ENCODE data around the gene ADPGK.
"Not testable (repeated sequence)": the region's sequence is repeated elsewhere in the genome, so short reads cannot be mapped to it uniquely, and the experiment has no call there.

Gene ADPGK

DNA sequence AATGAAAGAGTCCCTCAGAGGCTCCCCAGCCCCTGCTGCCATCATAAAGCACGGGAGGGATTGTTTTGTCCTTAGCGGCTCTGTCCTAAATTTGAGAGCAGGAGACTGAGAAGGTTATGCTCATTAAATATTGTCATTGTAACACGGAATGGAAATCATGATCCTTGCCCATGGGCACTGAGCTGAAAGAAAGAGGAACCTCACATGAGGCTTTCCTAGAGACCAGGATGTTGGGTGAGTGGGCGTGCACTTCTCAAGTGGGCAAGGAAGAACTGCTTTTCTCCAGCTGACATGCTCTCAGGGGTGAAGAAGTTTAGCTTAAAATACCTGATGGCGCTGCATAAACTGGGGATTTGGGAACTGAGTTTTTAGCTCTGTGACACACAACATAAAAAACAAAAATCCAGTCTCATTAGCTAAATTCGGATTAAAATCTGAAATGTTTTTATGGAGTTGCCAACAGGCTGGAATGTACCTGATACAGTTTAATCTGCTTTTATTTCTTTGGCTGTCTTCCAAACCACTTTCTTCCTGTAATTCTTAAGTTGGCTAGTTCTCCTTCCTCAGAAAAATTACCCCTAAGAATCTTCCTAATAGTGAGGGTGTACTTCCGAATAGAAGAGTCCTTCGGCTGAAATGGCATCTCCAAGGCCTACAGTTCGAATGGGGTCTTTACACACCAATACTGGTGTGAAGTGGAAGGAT is 31.7 kb downstream of the ADPGK start:
- DNase-seq (ENCODE audit: low read depth in 2 of 2), result no peak

GRCh38 chr15:72749700-72750099 is 33.9 kb downstream of the ADPGK start:
- no peak for DNase-seq (ENCODE audit: low read depth in 2 of 2)

DNA sequence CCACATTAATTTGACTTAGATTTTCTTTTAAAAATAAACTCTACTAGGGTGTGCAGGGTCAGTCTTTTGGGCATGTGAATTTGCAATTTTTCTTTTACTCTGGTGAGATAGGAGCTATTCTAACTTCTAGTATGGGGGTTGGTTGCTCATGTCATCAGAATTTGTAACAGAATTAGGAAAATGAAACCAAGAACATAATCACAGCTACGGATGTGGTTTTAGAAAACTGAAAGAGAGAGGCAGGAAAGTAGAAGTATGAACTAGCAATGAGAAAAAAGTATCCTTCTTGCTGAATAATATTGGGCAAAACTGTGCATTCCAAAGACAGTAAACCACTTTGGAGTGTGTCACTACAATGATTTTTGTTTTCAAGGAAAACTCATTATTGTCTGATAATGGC is 43.3 kb downstream of the ADPGK start:
- DNase-seq (ENCODE audit: low read depth in 2 of 2), result no peak

GRCh38 chr15:72737723-72738122 is 45.8 kb downstream of the ADPGK start:
- no peak for DNase-seq (ENCODE audit: low read depth in 2 of 2)

DNA sequence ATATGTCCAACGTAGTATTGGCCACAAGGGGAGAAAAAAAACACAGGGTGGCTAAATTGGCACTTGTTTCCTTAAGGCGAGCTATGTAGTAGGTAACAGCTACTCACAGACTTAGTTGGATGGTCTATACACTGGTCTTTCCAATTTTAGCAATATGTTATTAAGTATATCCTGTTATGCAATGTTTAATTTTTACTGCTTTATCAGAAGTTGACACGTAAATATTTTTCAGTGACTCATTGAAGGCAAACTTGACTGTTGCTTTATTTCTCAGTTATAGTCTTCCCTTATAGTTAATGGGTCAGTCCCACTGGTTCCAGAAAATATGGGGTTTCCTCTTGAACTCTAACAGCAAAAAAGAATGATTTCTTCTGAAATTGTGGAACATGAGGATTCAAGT is 46.5 kb downstream of the ADPGK start:
- no peak for DNase-seq (ENCODE audit: low read depth in 2 of 2)

GRCh38 chr15:72735111-72735510 is 48.4 kb downstream of the ADPGK start:
- DNase-seq (ENCODE audit: low read depth in 2 of 2), result no peak

DNA sequence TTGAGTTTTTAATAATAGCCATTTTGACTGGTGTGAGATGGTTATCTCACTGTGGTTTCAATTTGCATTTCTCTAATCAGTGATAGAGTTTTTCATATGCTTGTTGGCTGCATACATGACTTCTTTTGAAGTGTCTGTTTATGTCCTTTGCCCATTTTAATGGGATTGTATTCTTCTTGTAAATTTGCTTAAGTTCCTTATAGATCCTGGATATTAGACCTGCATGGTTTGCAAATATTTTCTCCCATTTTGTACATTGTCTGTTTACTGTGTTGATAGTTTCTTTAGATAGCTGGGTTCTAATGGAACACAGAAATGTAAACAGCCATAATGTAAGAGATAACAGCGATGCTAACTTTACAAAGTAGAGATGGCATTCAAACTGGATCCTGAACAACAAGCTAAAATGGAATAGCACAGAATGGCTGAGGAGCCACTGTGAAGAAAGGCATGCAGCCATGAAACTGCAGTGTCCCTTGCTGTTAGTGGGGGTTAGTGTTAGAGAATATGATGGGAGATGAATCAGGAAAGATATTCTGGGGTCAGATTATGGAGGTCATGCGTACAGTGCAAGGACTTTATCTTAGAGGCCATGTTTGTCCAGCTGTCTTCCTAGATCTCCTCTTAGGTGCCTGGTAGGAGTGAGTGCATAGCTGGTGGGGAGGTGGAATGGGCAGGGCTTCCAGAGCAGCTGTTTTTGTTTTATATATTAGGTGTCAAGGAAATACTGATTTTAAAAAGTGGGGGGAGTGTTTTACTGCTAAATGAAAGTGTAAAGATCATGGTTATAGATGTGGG is 49.4 kb downstream of the ADPGK start:
- no peak for DNase-seq (ENCODE audit: low read depth in 2 of 2)

DNA sequence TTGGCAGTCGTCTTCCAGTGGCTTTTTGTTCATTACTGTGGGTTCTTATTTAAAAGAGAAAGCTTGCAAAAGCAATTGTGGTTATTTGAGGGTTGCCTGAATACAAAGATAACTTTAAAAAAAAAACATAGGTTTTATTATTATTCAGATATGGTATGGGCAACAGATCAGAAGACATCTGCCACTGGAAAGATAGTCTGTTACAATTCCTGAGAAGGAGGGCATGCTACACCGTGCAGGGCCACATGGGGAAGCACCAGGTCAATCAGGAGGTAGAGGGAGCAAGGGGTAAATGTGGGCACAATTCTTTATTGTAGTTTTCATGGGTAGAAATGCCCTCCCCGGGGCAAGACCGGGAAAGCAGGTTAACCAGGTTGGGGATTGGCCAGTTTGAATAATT is 51.0 kb downstream of the ADPGK start:
- DNase-seq (ENCODE audit: low read depth in 2 of 2), result no peak

GRCh38 chr15:72732086-72732485 is 51.5 kb downstream of the ADPGK start:
- no peak for DNase-seq (ENCODE audit: low read depth in 2 of 2)

GRCh38 chr15:72728821-72729220 is 54.7 kb downstream of the ADPGK start:
- no peak for DNase-seq (ENCODE audit: low read depth in 2 of 2)

GRCh38 chr15:72728249-72728648 is 55.3 kb downstream of the ADPGK start:
- not testable (repeated sequence) for DNase-seq (ENCODE audit: low read depth in 2 of 2)

DNA sequence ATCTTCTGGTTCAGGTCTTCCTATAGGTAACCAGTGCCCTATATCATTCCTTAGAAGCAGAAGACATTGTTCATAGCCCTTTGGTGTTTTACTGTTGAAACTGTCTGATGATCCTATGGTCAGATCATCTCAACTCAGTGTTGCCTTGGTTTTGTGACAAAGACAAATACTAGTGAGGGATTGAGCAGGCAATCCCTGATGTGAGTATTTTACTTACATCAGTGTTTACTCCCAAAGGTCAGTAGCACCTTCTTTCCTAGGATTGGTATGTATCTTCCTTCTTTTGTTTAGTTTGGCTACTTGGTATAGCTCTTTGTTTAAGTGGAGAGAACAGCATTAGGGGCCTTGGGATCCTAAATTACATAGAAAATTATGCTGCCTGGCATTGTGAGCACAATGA is 56.4 kb downstream of the ADPGK start:
- no peak for DNase-seq (ENCODE audit: low read depth in 2 of 2)

DNA sequence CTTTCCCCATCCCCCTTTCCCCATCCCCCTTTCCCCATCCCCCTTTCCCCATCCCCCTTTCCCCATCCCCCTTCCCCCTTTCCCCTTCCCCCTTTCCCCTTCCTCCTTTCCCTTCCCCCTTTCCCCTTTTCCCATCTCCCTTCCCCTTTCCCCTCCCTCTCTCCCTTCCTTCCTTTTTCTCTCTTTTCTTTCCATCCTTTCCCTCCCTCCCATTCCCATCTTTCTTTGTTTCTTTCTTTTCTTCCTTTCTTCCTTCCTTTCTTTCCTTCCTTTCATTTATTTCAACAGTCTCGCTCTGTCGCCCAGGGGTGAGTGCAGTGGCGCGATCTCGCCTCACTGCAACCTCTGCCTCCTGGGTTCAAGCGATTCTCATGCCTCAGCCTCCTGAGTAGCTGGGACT is 57.7 kb downstream of the ADPGK start:
- not testable (repeated sequence) for DNase-seq (ENCODE audit: low read depth in 2 of 2)

DNA sequence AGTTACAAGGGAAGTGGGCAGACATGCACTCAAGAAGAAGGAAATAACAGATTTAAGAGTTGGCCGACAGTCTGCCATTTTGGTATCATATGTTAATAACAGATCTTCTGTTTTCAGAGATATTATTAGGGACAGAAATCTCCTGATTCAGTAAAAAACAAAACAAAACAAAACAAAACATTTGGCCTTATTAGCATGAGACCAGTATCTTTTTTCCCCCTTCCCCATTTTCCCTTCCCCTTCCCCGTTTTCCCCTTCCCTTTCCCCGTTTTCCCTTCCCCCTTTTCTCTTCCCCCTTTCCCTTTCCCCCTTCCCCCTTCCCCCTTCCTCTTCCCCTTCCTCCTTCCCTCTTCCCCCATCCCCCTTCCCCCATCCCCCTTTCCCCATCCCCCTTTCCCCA is 58.1 kb downstream of the ADPGK start:
- no peak for DNase-seq (ENCODE audit: low read depth in 2 of 2)

DNA sequence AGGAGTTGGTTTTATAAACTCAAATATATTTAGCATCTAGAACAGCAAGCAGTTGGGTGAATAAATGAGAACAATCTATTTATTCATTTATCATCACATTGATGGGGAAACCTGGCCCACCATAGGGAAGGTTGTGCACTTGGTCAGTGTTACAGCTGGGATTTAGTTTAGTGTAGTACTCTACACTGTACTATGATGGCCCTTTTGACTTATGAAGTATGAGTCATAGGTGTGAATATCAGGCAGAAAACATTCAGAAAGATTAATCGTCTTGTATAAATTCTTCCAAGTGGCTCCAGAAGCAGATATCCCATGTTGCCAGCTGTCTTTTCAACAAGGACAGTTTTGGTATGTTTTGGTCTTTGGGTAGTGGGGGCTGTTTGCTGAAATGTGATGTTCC is 59.5 kb downstream of the ADPGK start:
- no peak for DNase-seq (ENCODE audit: low read depth in 2 of 2)

GRCh38 chr15:72722071-72722696 is 61.4 kb downstream of the ADPGK start:
- peak; percentile 28 to 31 for DNase-seq (ENCODE audit: low read depth in 2 of 2)

GRCh38 chr15:72708551-72709303 is 74.8 kb downstream of the ADPGK start:
- DNase-seq (ENCODE audit: low read depth in 2 of 2), result not testable (repeated sequence)

GRCh38 chr15:72706266-72706665 is 77.3 kb downstream of the ADPGK start:
- no peak for DNase-seq (ENCODE audit: low read depth in 2 of 2)
